Chondrocyte (in vitro differentiated cells): ENCODE data around the gene SLAMF1. TPM values are rescaled to one million over a fixed set of nuclear protein-coding genes. Genes with fewer than 3 reads are reported as not detected.

Source experiments
- DNase-seq: peaks from one replicate; pipeline ENCODE4 v3.0.0; 2021; ENCODE audit warnings: mixed read lengths, low spot score
- H3K27ac Mint-ChIP-seq: one replicate; pipeline ENCODE4 v1.8.0; 2021; ENCODE audit warnings: mild to moderate bottlenecking, moderate library complexity, mixed read lengths; ENCODE audit not compliant: unreplicated experiment
- H3K27me3 Mint-ChIP-seq: 2 replicates; pipeline ENCODE4 v1.8.0; 2021; ENCODE audit warnings: low read depth, mixed read lengths
- H3K36me3 Mint-ChIP-seq: 2 replicates; pipeline ENCODE4 v1.8.0; 2021; ENCODE audit warnings: low read depth, mixed read lengths
- H3K4me1 Mint-ChIP-seq: 2 replicates; pipeline ENCODE4 v1.8.0; 2021; ENCODE audit warnings: low read depth, mild to moderate bottlenecking, mixed read lengths
- H3K4me3 Mint-ChIP-seq: one replicate; pipeline ENCODE4 v1.8.0; 2021; ENCODE audit warnings: mild to moderate bottlenecking, moderate library complexity, mixed read lengths; ENCODE audit not compliant: unreplicated experiment
- H3K9me3 Mint-ChIP-seq: 2 replicates; pipeline ENCODE4 v1.8.0; 2021; ENCODE audit warnings: low read depth, mixed read lengths
- total RNA-seq: library from RNA; stranded (reverse); gene quantifications from 3 replicates; pipeline ENCODE4 v1.2.1, GENCODE V29; 2021
- TF ChIP-seq, protein P1 (sequence below): fragments of 200-600 bp; sonication (generic); IDR thresholded peaks from 2 replicates; pipeline ENCODE4 v1.5.0; 2021; ENCODE audit warnings: antibody characterized with exemption, mild to moderate bottlenecking, moderate library complexity

The SLAMF1 gene
- total RNA-seq, 1 donor from 2014 or later: not detected

DNA sequence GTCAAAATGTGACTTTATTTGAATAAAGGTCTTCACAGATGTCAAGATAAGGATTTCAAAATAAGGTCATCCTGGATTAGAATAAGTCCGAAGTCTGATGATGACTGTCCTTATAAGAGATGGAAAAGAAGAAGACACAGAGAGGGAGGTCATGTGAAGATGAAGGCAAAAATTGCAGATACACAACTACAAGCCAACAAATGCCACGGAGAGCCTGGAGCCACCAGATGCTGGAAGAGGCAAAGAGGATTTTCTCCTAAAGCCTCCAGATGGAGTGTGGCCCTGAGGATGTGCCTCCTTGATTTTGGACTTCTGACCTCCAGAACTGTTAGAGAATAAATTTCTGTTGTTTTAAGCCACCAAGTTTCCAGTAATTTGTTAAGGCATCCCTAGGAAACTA, 31.2 kb downstream of the SLAMF1 start:
- no peak for DNase-seq
- no peak overlapping the region for H3K4me3 Mint-ChIP-seq
- no peaks in the 10 kb centered on the region for H3K36me3 Mint-ChIP-seq
- no peak overlapping the region for H3K27ac Mint-ChIP-seq
- H3K9me3 Mint-ChIP-seq: peaks cover 5% of the 10 kb centered on the region
- H3K27me3 Mint-ChIP-seq: peaks cover 18% of the 10 kb centered on the region
- TF ChIP-seq, protein P1, sequence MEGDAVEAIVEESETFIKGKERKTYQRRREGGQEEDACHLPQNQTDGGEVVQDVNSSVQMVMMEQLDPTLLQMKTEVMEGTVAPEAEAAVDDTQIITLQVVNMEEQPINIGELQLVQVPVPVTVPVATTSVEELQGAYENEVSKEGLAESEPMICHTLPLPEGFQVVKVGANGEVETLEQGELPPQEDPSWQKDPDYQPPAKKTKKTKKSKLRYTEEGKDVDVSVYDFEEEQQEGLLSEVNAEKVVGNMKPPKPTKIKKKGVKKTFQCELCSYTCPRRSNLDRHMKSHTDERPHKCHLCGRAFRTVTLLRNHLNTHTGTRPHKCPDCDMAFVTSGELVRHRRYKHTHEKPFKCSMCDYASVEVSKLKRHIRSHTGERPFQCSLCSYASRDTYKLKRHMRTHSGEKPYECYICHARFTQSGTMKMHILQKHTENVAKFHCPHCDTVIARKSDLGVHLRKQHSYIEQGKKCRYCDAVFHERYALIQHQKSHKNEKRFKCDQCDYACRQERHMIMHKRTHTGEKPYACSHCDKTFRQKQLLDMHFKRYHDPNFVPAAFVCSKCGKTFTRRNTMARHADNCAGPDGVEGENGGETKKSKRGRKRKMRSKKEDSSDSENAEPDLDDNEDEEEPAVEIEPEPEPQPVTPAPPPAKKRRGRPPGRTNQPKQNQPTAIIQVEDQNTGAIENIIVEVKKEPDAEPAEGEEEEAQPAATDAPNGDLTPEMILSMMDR: no peak
- H3K4me1 Mint-ChIP-seq: no peaks in the 10 kb centered on the region

DNA sequence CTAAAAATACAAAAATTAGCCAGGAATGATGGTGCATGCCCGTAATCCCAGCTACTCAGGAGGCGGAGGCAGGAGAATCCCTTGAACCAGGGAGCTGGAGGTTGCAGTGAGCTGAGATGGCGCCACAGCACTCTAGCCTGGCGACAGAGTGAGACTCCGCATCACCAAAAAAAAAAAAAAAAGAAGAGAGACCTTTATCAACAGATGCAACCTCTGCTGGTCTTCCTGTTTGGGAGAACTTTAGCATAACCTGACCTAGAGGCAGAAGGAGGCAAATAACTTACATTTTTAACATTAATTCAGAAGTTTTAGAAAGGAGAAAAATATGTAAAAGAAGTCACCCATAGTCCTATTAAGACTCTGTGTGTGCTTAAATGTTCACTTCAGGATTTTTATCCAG, 32.4 kb downstream of the SLAMF1 start:
- peaks cover 28% of the 10 kb centered on the region for H3K27me3 Mint-ChIP-seq
- H3K9me3 Mint-ChIP-seq: peaks cover 5% of the 10 kb centered on the region
- H3K27ac Mint-ChIP-seq: no peak overlapping the region
- no peaks in the 10 kb centered on the region for H3K36me3 Mint-ChIP-seq
- no peak for DNase-seq
- no peaks in the 10 kb centered on the region for H3K4me1 Mint-ChIP-seq
- TF ChIP-seq, protein P1: no peak
- no peak overlapping the region for H3K4me3 Mint-ChIP-seq

DNA sequence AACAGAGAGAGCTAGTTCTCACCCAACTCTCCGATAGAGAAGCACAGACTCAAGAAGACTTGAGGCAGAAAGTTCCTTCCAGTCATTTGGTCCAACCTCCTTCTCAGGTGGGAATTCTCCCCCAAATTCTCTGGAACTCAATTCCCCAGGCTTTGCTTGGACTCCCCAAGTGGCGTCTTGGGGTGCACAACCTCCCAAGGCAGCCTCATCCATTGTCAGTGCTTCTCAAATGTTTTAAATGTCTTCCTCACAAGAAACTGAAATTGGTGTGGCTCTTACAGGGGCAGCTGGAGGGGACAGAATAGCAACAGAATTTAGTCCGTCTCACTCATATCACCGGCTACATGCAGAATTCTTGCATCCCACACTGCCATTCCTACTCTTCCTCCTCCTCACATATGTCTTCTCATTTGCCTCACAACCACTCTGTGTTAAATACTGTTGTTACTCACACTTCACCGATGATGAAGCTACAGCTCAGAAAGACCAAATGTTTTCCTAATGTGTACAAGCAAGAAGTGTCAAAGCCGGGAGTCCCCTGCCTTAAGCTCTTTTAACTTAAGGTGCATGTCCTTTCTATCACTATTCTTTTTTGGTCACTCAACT, 34.1 kb downstream of the SLAMF1 start:
- H3K4me1 Mint-ChIP-seq: no peaks in the 10 kb centered on the region
- no peaks in the 10 kb centered on the region for H3K36me3 Mint-ChIP-seq
- H3K4me3 Mint-ChIP-seq: no peak overlapping the region
- H3K27ac Mint-ChIP-seq: no peak overlapping the region
- TF ChIP-seq, protein P1: no peak
- H3K27me3 Mint-ChIP-seq: peaks cover 35% of the 10 kb centered on the region
- H3K9me3 Mint-ChIP-seq: no peaks in the 10 kb centered on the region
- no peak for DNase-seq

DNA sequence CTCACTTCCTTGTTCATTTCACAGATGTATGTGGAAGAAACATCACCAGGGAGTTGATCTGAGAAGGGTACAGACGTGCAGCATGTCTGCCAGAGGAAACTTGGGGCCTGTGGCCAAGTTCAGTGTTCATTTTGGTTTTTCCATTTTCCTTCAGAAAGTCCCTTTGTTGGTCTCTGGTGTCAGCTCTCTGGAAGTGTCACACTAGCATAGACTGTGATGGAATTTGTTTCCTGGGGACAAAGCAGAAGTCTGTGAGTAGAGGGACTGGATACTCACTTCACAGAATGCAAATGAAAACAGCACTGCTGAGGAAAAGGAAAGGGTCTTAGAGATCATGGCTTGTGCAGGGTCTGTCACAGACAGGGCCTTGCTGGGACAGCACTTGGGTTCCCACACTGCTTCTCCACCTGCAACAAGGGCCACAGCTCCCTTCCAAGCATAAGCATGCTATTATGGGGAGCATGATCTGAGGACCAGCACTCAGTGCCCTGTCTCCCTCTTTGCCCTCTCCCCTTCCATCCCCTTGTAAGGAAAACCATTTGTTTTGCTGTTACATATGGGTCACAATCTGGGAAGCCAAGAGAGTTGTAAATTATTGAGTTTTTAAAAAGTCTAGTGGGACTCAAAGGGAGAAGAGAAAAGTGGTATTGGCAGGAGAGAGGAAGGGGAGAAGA, 36.1 kb downstream of the SLAMF1 start:
- Mint-ChIP-seq H3K27ac (no peak overlapping the region), H3K27me3 (peaks cover 35% of the 10 kb centered on the region), H3K4me1 (no peaks in the 10 kb centered on the region), H3K36me3 (no peaks in the 10 kb centered on the region), H3K9me3 (no peaks in the 10 kb centered on the region), H3K4me3 (no peak overlapping the region)
- TF ChIP-seq, protein P1: no peak
- no peak for DNase-seq

DNA sequence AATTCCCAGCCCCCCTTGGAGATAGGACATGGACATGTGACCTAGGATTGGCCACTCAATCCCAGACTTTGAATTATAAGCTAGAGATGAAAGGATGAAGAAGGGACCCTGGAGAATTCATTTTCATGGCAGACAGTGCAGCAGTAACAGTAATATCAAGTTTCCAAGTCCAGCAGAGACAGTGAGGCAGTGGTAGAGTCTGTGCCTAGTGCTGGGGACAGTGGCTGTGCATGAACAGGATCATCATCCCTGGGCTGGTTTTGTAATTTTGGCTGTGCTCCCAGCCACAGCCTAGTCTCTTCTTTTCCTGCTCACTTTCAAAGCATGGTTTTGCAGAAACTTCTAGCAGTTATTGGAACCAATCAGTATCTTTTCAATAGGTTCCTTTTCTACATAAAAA, 37.9 kb downstream of the SLAMF1 start:
- Mint-ChIP-seq H3K36me3 (no peaks in the 10 kb centered on the region), H3K9me3 (peaks cover 9% of the 10 kb centered on the region), H3K27ac (no peak overlapping the region), H3K27me3 (peaks cover 39% of the 10 kb centered on the region), H3K4me1 (no peaks in the 10 kb centered on the region), H3K4me3 (no peak overlapping the region)
- TF ChIP-seq, protein P1: no peak
- no peak for DNase-seq
